Ishikawa (cell line): ENCODE data around the gene SLC26A4.

Experiments used
- CEBPB ChIP-seq: IDR thresholded peaks from 2 replicates; pipeline ENCODE4 v1.6.1; 2012
- CREB1 ChIP-seq: IDR thresholded peaks from 2 replicates; pipeline ENCODE4 v1.6.1; 2012; ENCODE audit warnings: low read depth
- EGR1 ChIP-seq: IDR thresholded peaks from 2 replicates; pipeline ENCODE4 v1.6.1; 2012
- EP300 ChIP-seq: IDR thresholded peaks from 2 replicates; pipeline ENCODE4 v1.6.1; 2012; ENCODE audit warnings: borderline replicate concordance
- FOXM1 ChIP-seq: IDR thresholded peaks from 2 replicates; pipeline ENCODE4 v1.6.1; 2012; ENCODE audit warnings: low read depth, borderline replicate concordance
- NFIC ChIP-seq: IDR thresholded peaks from 2 replicates; pipeline ENCODE4 v1.6.1; 2012
- RAD21 ChIP-seq: IDR thresholded peaks from 2 replicates; pipeline ENCODE4 v1.6.1; 2012; ENCODE audit warnings: low read depth
- TAF1 ChIP-seq: IDR thresholded peaks from 2 replicates; pipeline ENCODE4 v1.6.1; 2012; ENCODE audit warnings: low read depth, mild to moderate bottlenecking
- TCF12 ChIP-seq: IDR thresholded peaks from 2 replicates; pipeline ENCODE4 v1.6.1; 2012; ENCODE audit warnings: low read depth
- TEAD4 ChIP-seq: IDR thresholded peaks from 2 replicates; pipeline ENCODE4 v1.6.1; 2012
- YY1 ChIP-seq: IDR thresholded peaks from 2 replicates; pipeline ENCODE4 v1.6.1; 2012; ENCODE audit warnings: low read depth
- ZBTB7A ChIP-seq: IDR thresholded peaks from 2 replicates; pipeline ENCODE4 v1.6.1; 2012; ENCODE audit warnings: low read depth
- TF ChIP-seq, protein P1 (sequence below): IDR thresholded peaks from 2 replicates; pipeline ENCODE4 v1.6.1; 2012
- TF ChIP-seq, protein P2 (sequence below): IDR thresholded peaks from 2 replicates; pipeline ENCODE4 v1.6.1; 2012
- TF ChIP-seq, protein P3 (sequence below): IDR thresholded peaks from 2 replicates; pipeline ENCODE4 v1.6.1; 2012; ENCODE audit warnings: low read depth, mild to moderate bottlenecking

The SLC26A4 gene

DNA sequence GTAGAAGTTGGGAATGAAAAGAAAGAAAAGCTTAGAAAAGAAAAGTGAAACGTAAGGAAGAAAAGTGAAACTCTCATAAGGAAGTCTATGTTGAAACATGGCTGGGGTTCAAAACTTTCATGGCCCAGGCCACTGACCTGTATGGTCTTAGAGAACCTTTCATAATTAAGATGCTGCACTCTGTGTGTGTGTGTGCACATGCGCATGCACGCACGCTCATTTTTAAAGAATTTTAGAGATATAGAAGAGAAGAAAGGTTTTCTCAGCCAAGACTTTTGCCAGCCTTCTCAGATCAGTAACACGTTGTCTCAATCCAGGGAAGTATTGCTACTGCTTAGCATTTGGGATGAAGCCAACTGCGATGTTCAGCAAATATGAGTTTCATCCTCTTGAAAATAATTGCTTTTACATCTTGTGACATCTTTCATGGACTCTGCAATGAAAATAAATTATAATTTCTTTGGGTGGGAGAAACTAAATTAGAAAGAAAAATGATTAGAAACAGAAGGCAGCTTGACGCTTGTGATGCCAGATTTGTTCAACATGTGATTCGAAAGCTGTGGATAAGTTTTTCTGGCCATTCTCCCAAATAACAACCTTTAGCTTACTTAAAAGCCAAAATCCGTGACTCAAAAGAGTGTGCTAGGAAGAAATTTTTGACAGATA is 16.2 kb upstream of the SLC26A4 start:
- TF ChIP-seq FOXM1 (no peak), RAD21 (no peak), EP300 (no peak)
- TF ChIP-seq, protein P1, sequence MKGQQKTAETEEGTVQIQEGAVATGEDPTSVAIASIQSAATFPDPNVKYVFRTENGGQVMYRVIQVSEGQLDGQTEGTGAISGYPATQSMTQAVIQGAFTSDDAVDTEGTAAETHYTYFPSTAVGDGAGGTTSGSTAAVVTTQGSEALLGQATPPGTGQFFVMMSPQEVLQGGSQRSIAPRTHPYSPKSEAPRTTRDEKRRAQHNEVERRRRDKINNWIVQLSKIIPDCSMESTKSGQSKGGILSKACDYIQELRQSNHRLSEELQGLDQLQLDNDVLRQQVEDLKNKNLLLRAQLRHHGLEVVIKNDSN, result no peak
- TF ChIP-seq, protein P2, sequence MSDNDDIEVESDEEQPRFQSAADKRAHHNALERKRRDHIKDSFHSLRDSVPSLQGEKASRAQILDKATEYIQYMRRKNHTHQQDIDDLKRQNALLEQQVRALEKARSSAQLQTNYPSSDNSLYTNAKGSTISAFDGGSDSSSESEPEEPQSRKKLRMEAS, result no peak

DNA sequence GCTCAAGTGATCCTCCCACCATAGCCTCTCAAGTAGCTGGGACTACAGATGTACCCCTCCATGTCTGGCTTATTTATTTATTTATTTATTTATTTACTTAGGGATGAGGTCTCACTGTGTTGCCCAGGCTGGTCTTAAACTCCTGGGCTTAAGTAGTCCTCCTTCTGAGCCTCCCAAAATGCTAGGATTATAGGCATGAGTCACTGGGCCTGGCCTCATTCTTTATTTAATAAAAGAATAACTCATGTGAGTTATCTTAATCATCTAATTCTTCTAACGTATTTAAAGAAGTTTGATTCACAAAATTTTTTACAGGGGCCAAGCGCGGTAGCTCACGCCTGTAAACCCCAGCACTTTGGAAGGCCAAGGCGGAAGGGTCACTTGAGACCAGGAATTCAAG is 8.0 kb upstream of the SLC26A4 start:
- TF ChIP-seq TAF1 (no peak), TEAD4 (no peak), ZBTB7A (no peak), EGR1 (no peak), YY1 (no peak), CEBPB (no peak), TCF12 (no peak), EP300 (no peak), RAD21 (no peak), FOXM1 (no peak), NFIC (no peak), CREB1 (no peak)
- TF ChIP-seq, protein P2, result no peak
- TF ChIP-seq, protein P1, result no peak
- TF ChIP-seq, protein P3, sequence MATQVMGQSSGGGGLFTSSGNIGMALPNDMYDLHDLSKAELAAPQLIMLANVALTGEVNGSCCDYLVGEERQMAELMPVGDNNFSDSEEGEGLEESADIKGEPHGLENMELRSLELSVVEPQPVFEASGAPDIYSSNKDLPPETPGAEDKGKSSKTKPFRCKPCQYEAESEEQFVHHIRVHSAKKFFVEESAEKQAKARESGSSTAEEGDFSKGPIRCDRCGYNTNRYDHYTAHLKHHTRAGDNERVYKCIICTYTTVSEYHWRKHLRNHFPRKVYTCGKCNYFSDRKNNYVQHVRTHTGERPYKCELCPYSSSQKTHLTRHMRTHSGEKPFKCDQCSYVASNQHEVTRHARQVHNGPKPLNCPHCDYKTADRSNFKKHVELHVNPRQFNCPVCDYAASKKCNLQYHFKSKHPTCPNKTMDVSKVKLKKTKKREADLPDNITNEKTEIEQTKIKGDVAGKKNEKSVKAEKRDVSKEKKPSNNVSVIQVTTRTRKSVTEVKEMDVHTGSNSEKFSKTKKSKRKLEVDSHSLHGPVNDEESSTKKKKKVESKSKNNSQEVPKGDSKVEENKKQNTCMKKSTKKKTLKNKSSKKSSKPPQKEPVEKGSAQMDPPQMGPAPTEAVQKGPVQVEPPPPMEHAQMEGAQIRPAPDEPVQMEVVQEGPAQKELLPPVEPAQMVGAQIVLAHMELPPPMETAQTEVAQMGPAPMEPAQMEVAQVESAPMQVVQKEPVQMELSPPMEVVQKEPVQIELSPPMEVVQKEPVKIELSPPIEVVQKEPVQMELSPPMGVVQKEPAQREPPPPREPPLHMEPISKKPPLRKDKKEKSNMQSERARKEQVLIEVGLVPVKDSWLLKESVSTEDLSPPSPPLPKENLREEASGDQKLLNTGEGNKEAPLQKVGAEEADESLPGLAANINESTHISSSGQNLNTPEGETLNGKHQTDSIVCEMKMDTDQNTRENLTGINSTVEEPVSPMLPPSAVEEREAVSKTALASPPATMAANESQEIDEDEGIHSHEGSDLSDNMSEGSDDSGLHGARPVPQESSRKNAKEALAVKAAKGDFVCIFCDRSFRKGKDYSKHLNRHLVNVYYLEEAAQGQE, result no peak

GRCh38 chr7:107658467-107658866 is 2.2 kb upstream of the SLC26A4 start:
- TF ChIP-seq TEAD4 (no peak), RAD21 (no peak), CEBPB (no peak), EGR1 (no peak), NFIC (no peak), EP300 (no peak), YY1 (no peak), TAF1 (no peak), TCF12 (no peak), CREB1 (no peak), FOXM1 (no peak)
- TF ChIP-seq, protein P2, result no peak
- TF ChIP-seq, protein P1, result no peak
- TF ChIP-seq, protein P3, result no peak

DNA sequence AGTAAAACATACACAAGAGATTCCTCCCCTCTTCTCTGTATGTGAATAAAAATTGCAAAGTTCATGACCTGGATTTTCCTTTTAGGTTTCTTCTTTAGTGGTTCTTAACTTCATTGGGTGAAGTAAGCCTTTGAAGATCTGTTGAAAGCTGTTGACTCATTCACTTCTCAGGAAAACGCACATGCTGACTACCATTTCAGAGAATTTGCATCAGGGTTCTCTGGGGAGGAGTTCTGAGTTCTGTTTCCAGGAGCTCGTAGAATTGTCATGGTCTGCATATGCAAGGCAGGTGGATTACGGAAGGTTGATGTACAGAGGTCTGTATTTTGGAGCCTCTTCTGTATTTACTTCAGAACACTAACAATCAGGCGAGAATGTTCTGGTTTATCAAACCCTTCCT is 962 bp upstream of the SLC26A4 start:
- TF ChIP-seq, protein P2, result no peak
- TF ChIP-seq, protein P3, result no peak
- TF ChIP-seq TCF12, result no peak
- no peak for TF ChIP-seq TAF1
- no peak for TF ChIP-seq CEBPB
